Keratinocyte (primary cell): ENCODE results near the gene TRIM47. TPM values are rescaled to one million over a fixed set of nuclear protein-coding genes. Genes with fewer than 3 reads are reported as not detected.

Experiments used
- DNase-seq: peaks from one replicate; pipeline ENCODE4 v3.0.0-alpha.2; 2011; ENCODE audit warnings: low read depth, missing footprints, low spot score
- FAIRE-seq: peaks from 2 replicates; lab custom pipeline; 2011; peaks lifted over from hg19 to GRCh38; lab: Jason Lieb, UNC
- H2AFZ ChIP-seq: 2 replicates; pipeline ENCODE4 v1.6.0; 2012; ENCODE audit warnings: low read length, control low read depth, inconsistent platforms; ENCODE audit not compliant: control insufficient read depth
- H3K27ac ChIP-seq: 2 replicates; pipeline ENCODE4 v1.5.1; 2011; ENCODE audit warnings: low read length; ENCODE audit not compliant: control insufficient read depth, insufficient read depth
- H3K27me3 ChIP-seq: 3 replicates; pipeline ENCODE4 v1.6.0; 2011; ENCODE audit warnings: low read length; ENCODE audit not compliant: control insufficient read depth, insufficient read depth; ENCODE audit errors: extremely low read depth
- H3K36me3 ChIP-seq, 2 experiments: 2 replicates in 1 of 2; 3 replicates in 1 of 2; pipeline ENCODE4 v1.5.1; 2011; ENCODE audit warnings: low read length in 2 of 2, mild to moderate bottlenecking in 1 of 2; ENCODE audit not compliant: control insufficient read depth in 2 of 2, insufficient read depth in 2 of 2; ENCODE audit errors: extremely low read depth in 1 of 2
- H3K4me1 ChIP-seq: 3 replicates; pipeline ENCODE4 v1.5.1; 2011; ENCODE audit warnings: low read length; ENCODE audit not compliant: control insufficient read depth, insufficient read depth; ENCODE audit errors: extremely low read depth
- H3K4me2 ChIP-seq: 3 replicates; pipeline ENCODE4 v1.6.0; 2011; ENCODE audit warnings: low read depth, low read length; ENCODE audit not compliant: control insufficient read depth, insufficient read depth; ENCODE audit errors: extremely low read depth
- H3K4me3 ChIP-seq, 3 experiments: fragments of 200-600 bp in 1 of 3; sonication (generic) in 1 of 3; 2 replicates in 2 of 3; 3 replicates in 1 of 3; pipeline ENCODE4 v1.5.1; 2011 to 2016; ENCODE audit warnings: low read length in 3 of 3, mild to moderate bottlenecking in 3 of 3, control low read depth in 2 of 3, inconsistent platforms in 1 of 3, low read depth in 1 of 3, mixed read lengths in 1 of 3, mixed run types in 1 of 3, moderate library complexity in 1 of 3; ENCODE audit not compliant: control insufficient read depth in 2 of 3, insufficient read depth in 2 of 3; ENCODE audit errors: extremely low read depth in 1 of 3
- H3K79me2 ChIP-seq: 2 replicates; pipeline ENCODE4 v1.6.0; 2012; ENCODE audit warnings: low read length; ENCODE audit not compliant: control insufficient read depth, insufficient read depth
- H3K9ac ChIP-seq: 3 replicates; pipeline ENCODE4 v1.6.0; 2011; ENCODE audit warnings: low read length; ENCODE audit not compliant: control insufficient read depth, insufficient read depth; ENCODE audit errors: extremely low read depth
- H3K9me1 ChIP-seq: 3 replicates; pipeline ENCODE4 v1.6.0; 2011; ENCODE audit warnings: low read length; ENCODE audit not compliant: control insufficient read depth, insufficient read depth; ENCODE audit errors: extremely low read depth
- H3K9me3 ChIP-seq: 2 replicates; pipeline ENCODE4 v1.5.1; 2012; ENCODE audit warnings: low read depth, low read length; ENCODE audit not compliant: control insufficient read depth
- H4K20me1 ChIP-seq: 3 replicates; pipeline ENCODE4 v1.6.0; 2011; ENCODE audit warnings: low read length; ENCODE audit not compliant: control insufficient read depth, insufficient read depth; ENCODE audit errors: extremely low read depth
- CTCF ChIP-seq, 3 experiments: IDR thresholded peaks in 1 of 3; conservative IDR thresholded peaks in 1 of 3; optimal IDR thresholded peaks in 1 of 3; 2 replicates in 2 of 3; 3 replicates in 1 of 3; pipeline versions ENCODE3 to v1.5.1; 2011; ENCODE audit warnings: low read length in 3 of 3, mild to moderate bottlenecking in 3 of 3, moderate library complexity in 2 of 3, control low read depth in 1 of 3, inconsistent platforms in 1 of 3; ENCODE audit not compliant: insufficient read depth in 2 of 3; ENCODE audit errors: extremely low read depth in 1 of 3
- EZH2 ChIP-seq: IDR thresholded peaks from one replicate; pipeline ENCODE4 v1.6.1; 2012; ENCODE audit warnings: inconsistent platforms, mild to moderate bottlenecking, low read length, moderate library complexity
- dilution Hi-C: fragments of 300-500 bp; cut with MboI; formaldehyde crosslinking; loops from one replicate; pipeline ENCODE4 v1.7.0; 2020; ENCODE audit warnings: low sequenced_read_pairs; ENCODE audit not compliant: extremely low pct_ligation_motif_present
- polyA plus RNA-seq, 5 experiments: library from polyadenylated mRNA; depleted of rRNA in 3 of 5; stranded (reverse) in 3 of 5; stranded (forward) in 1 of 5; unstranded in 1 of 5; fragments of >200 nt; gene quantifications; 1 replicate in 1 of 5; 2 replicates in 3 of 5; 3 replicates in 1 of 5; pipeline versions ENCODE4 v1.2.1 to v1.2.3, GENCODE V29; 2011 to 2012; ENCODE audit warnings: missing spikeins in 2 of 5, low read depth in 1 of 5, low replicate concordance in 1 of 5

The TRIM47 gene
- polyA plus RNA-seq, 1 donor (not counting 4 experiments of a cell fraction or from before 2014, with no cell fraction given) = 9.4 TPM

GRCh38 chr17:75834928-75835653, 43.3 kb downstream of the TRIM47 start:
- Histone ChIP-seq H3K27me3 (no peaks in the 10 kb centered on the region), H4K20me1 (no peaks in the 10 kb centered on the region), H3K36me3 (no peaks in the 10 kb centered on the region), H2AFZ (no peak overlapping the region), H3K9ac (no peak overlapping the region), H3K9me1 (no peaks in the 10 kb centered on the region), H3K79me2 (no peaks in the 10 kb centered on the region), H3K9me3 (no peaks in the 10 kb centered on the region), H3K27ac (no peak overlapping the region), H3K4me1 (no peaks in the 10 kb centered on the region), H3K4me3 (no peak overlapping the region), H3K4me2 (no peak overlapping the region)
- TF ChIP-seq EZH2 = no peak
- TF ChIP-seq CTCF (optimal IDR thresholded peaks at IDR 0.05 in 1 of 3, IDR thresholded peaks at IDR 0.05 in 1 of 3, conservative IDR thresholded peaks at IDR 0.05 in 1 of 3; ENCODE audit: extremely low read depth in 1 of 3, insufficient read depth in 2 of 3, low read length in 3 of 3) = no peak
- no peak for FAIRE-seq
- dilution Hi-C loops = no loop called here
- DNase-seq = no peak

- no peak for TF ChIP-seq CTCF (optimal IDR thresholded peaks at IDR 0.05 in 1 of 3, IDR thresholded peaks at IDR 0.05 in 1 of 3, conservative IDR thresholded peaks at IDR 0.05 in 1 of 3; ENCODE audit: extremely low read depth in 1 of 3, insufficient read depth in 2 of 3, low read length in 3 of 3)
- no peak for TF ChIP-seq EZH2
- no peak overlapping the region for H3K4me2 ChIP-seq
- FAIRE-seq (no peak), DNase-seq (no peak)
- no peak overlapping the region for H3K27ac ChIP-seq
- no peaks in the 10 kb centered on the region for H4K20me1 ChIP-seq
- no peaks in the 10 kb centered on the region for H3K36me3 ChIP-seq
- dilution Hi-C loops = no loop called here
- H3K9ac ChIP-seq = no peak overlapping the region
- no peaks in the 10 kb centered on the region for H3K27me3 ChIP-seq
- H3K4me1 ChIP-seq = no peaks in the 10 kb centered on the region
- no peak overlapping the region for H2AFZ ChIP-seq
- H3K9me3 ChIP-seq = no peaks in the 10 kb centered on the region
- H3K9me1 ChIP-seq = no peaks in the 10 kb centered on the region
- no peaks in the 10 kb centered on the region for H3K79me2 ChIP-seq
- H3K4me3 ChIP-seq = no peak overlapping the region
Measured at GRCh38 chr17:75834279-75834920, 44.0 kb downstream of the TRIM47 start.
